DMS114 treated with DMSO at 0.1 percent for 48 hours (cell line): ENCODE data around the gene LTBP2.

Experiments
- DNase-seq: peaks from one replicate; lab custom pipeline; 2025; ENCODE audit not compliant: unreplicated experiment; lab: John Stamatoyannopoulos, UW

LTBP2 gene

GRCh38 chr14:74510959-74511409 lies 101.1 kb downstream of the LTBP2 start:
- no peak for DNase-seq

GRCh38 chr14:74510223-74510931 lies 101.7 kb downstream of the LTBP2 start:
- DNase-seq = no peak

- no peak for DNase-seq
These were observed 102.3 kb downstream of the LTBP2 start for GRCh38 chr14:74509587-74510222.

- no peak for DNase-seq
These were observed 103.1 kb downstream of the LTBP2 start for GRCh38 chr14:74508844-74509428.

- no peak for DNase-seq
These were observed 103.7 kb downstream of the LTBP2 start for GRCh38 chr14:74508292-74508731.

GRCh38 chr14:74507840-74508239 lies 104.2 kb downstream of the LTBP2 start:
- no peak for DNase-seq

- DNase-seq = no peak
These were observed 105.0 kb downstream of the LTBP2 start for GRCh38 chr14:74507085-74507484.

GRCh38 chr14:74506411-74506851 lies 105.6 kb downstream of the LTBP2 start:
- no peak for DNase-seq

GRCh38 chr14:74505831-74506230 lies 106.2 kb downstream of the LTBP2 start:
- no peak for DNase-seq

GRCh38 chr14:74504874-74505720 lies 106.9 kb downstream of the LTBP2 start:
- DNase-seq = no peak

- no peak for DNase-seq
These were observed 107.6 kb downstream of the LTBP2 start for GRCh38 chr14:74504412-74504811.

- DNase-seq = no peak
These were observed 108.1 kb downstream of the LTBP2 start for GRCh38 chr14:74503938-74504335.

- DNase-seq = no peak
These were observed 108.6 kb downstream of the LTBP2 start for GRCh38 chr14:74503291-74503937.

GRCh38 chr14:74502236-74503019 lies 109.6 kb downstream of the LTBP2 start:
- peak; percentile 11 for DNase-seq

GRCh38 chr14:74501691-74502090 lies 110.3 kb downstream of the LTBP2 start:
- no peak for DNase-seq

GRCh38 chr14:74501135-74501614 lies 110.9 kb downstream of the LTBP2 start:
- peak; percentile 11 for DNase-seq

GRCh38 chr14:74500417-74501134 lies 111.5 kb downstream of the LTBP2 start:
- DNase-seq = no peak

GRCh38 chr14:74495356-74495755 lies 116.7 kb downstream of the LTBP2 start:
- DNase-seq = no peak
